ENCODE measurements around the gene CHTOP. TPM values are rescaled to one million over a fixed set of nuclear protein-coding genes. Genes with fewer than 3 reads are reported as not detected.
A peak's percentile ranks its signal among the peaks of the same experiment; 100 is the strongest.

CHTOP gene
- total and polyA plus RNA-seq, 2 of the 8 experiments (the other 6 are each of a cell fraction or from before 2014, with no cell fraction given), result 84.6 to 104 TPM

GRCh38 chr1:153613406-153613805 lies 20.5 kb upstream of the CHTOP start:
- Histone ChIP-seq H3K9ac (replicated peaks in 1 of 4; ENCODE audit: extremely low read depth in 1 of 4, low read depth in 3 of 4, low read length in 3 of 4) (no peak overlapping the region), H3K4me2 (ENCODE audit: insufficient read depth in 1 of 2, low read depth in 2 of 2, low read length in 2 of 2) (peak overlapping the region; percentile 59 to 77; a peak in 2 of 4 replicates), H3K27me3 (replicated peaks in 1 of 4; ENCODE audit: control insufficient read depth in 3 of 4, extremely low read depth in 1 of 4, insufficient read depth in 3 of 4, low read length in 3 of 4) (no peaks in the 10 kb centered on the region; a peak in 1 of 7 replicates), H4K8ac (ENCODE audit: extremely low read depth, insufficient read depth, low read length) (peak overlapping the region; percentile 75; the same call in 1 of the 2 replicates), H2BK15ac (ENCODE audit: low read length) (no peak overlapping the region), H3K4me1 (replicated peaks in 1 of 4; ENCODE audit: control insufficient read depth in 3 of 4, insufficient read depth in 4 of 4, low read length in 3 of 4) (peaks cover 0 to 30% (median 20%) of the 10 kb centered on the region in 4 experiments; a peak in 6 of 7 replicates), H2BK12ac (ENCODE audit: low read depth, low read length) (0 out of 2 replicates have a peak overlapping the region, but pooled peaks have one; percentile 50), H2BK20ac (ENCODE audit: low read length) (peak overlapping the region; percentile 18; the same call in 1 of the 2 replicates), H3K9me3 (ENCODE audit: insufficient read depth in 2 of 2, low read depth in 1 of 2, low read length in 1 of 2) (no peaks in the 10 kb centered on the region), H4K5ac (ENCODE audit: insufficient read length, low read depth, low read length) (no peak overlapping the region), H3K23ac (ENCODE audit: insufficient read length) (no peak overlapping the region), H2AK5ac (ENCODE audit: low read depth, low read length) (no peak overlapping the region), H2AFZ (ENCODE audit: low read length) (peak overlapping the region; percentile 49; the same call in 1 of the 2 replicates), H4K91ac (replicated peaks; ENCODE audit: insufficient read length, low read length) (peak overlapping the region; percentile 64), H3K23me2 (ENCODE audit: low read depth, low read length) (peaks cover 3% of the 10 kb centered on the region), H3K36me3 (ENCODE audit: control insufficient read depth in 2 of 4, insufficient read depth in 4 of 4, low read length in 3 of 4) (no peaks in the 10 kb centered on the region), H3K4me3 (ENCODE audit: extremely low read depth in 1 of 4, insufficient read depth in 2 of 4, low read depth in 3 of 4, low read length in 4 of 4) (peak overlapping the region in 1 of 4 experiments; percentile 51; a peak in 1 of 8 replicates), H3K4ac (replicated peaks; ENCODE audit: insufficient read length, low read depth, low read length) (no peak overlapping the region), H3K27ac (ENCODE audit: low read depth, low read length) (no peak overlapping the region), H2BK5ac (ENCODE audit: low read depth, low read length) (peak overlapping the region; percentile 52; the same call in 1 of the 2 replicates), H3K18ac (ENCODE audit: extremely low read depth, low read length) (no peak overlapping the region; the same call in 1 of the 2 replicates), H3K79me2 (ENCODE audit: control insufficient read depth in 1 of 2, insufficient read depth in 2 of 2, low read length in 2 of 2) (no peaks in the 10 kb centered on the region), H3K14ac (ENCODE audit: insufficient read length) (no peak overlapping the region), H2BK120ac (replicated peaks; ENCODE audit: low read depth, low read length) (no peak overlapping the region), H3K79me1 (ENCODE audit: low read depth, low read length) (no peaks in the 10 kb centered on the region), H4K20me1 (replicated peaks in 1 of 2; ENCODE audit: control insufficient read depth in 1 of 2, insufficient read depth in 2 of 2, low read length in 2 of 2) (no peaks in the 10 kb centered on the region), H3K56ac (replicated peaks; ENCODE audit: insufficient read length, low read depth, low read length) (no peak overlapping the region)
- ChIA-PET CTCF (ENCODE audit: partially characterized antibody) (interaction anchor here (1.1 to 15.9 kb wide), 10 partner anchors 9 to 103 kb away, joined by 3 to 224 read pairs (median 24); partner anchors contain the start of genes S100A1, S100A13, S100A4 and S100A6), POLR2A (ENCODE audit: partially characterized antibody) (interaction anchor here (1.0 to 15.3 kb wide), 6 partner anchors 14 to 45 kb away, joined by 3 to 261 read pairs (median 8); partner anchors contain the start of genes CHTOP, S100A1 and S100A13)
- FAIRE-seq, result no peak
- TF ChIP-seq POU5F1 (IDR thresholded peaks at IDR 0.05; ENCODE audit: low read depth, low read length) (no peak), TBP (IDR thresholded peaks at IDR 0.05; ENCODE audit: low read depth, low read length) (no peak), RBBP5 (IDR thresholded peaks at IDR 0.05; ENCODE audit: borderline replicate concordance, low read depth, low read length) (no peak), CREB1 (IDR thresholded peaks at IDR 0.05) (no peak), RXRA (IDR thresholded peaks at IDR 0.05; ENCODE audit: insufficient read depth, low read depth, low read length) (no peak), CHD2 (IDR thresholded peaks at IDR 0.05; ENCODE audit: low read length) (no peak), RNF2 (IDR thresholded peaks at IDR 0.05; ENCODE audit: borderline replicate concordance, low read depth, low read length, missing control alignments, poor library complexity, severe bottlenecking) (no peak), KDM4A (IDR thresholded peaks at IDR 0.05; ENCODE audit: low read depth, low read length, severe bottlenecking) (no peak), KDM5A (IDR thresholded peaks at IDR 0.05; ENCODE audit: low read length) (no peak), SAP30 (IDR thresholded peaks at IDR 0.05; ENCODE audit: insufficient read depth, insufficient replicate concordance, low read length) (no peak)
- no peak for DNase-seq (ENCODE audit: low read depth in 1 of 2, low spot score in 2 of 2)
- 76% methylated on average over 5 of the region's 5 CpGs; no CpG with 5 or more reads in 1 of the 2 experiments for WGBS, 2 experiments (ENCODE audit: extremely low coverage in 1 of 2, insufficient coverage in 1 of 2, insufficient read length in 1 of 2, insufficient replicate concordance in 2 of 2, low coverage in 1 of 2, low lambda C conversion rate in 2 of 2, missing lambda C conversion rate in 1 of 2)
